22Rv1 (cell line): ENCODE measurements around the gene SFRP2.

Source experiments
- H3K27ac ChIP-seq: fragments of 450-650 bp; 2 replicates; pipeline ENCODE4 v1.5.1; 2017
- CTCF ChIP-seq: fragments of 450-650 bp; IDR thresholded peaks from 2 replicates; pipeline ENCODE4 v1.5.1; 2017; ENCODE audit warnings: mild to moderate bottlenecking
- ZFX ChIP-seq: fragments of 450-650 bp; IDR thresholded peaks from 2 replicates; pipeline ENCODE4 v1.6.1; 2017; ENCODE audit warnings: antibody characterized with exemption, borderline replicate concordance

SFRP2 gene

DNA sequence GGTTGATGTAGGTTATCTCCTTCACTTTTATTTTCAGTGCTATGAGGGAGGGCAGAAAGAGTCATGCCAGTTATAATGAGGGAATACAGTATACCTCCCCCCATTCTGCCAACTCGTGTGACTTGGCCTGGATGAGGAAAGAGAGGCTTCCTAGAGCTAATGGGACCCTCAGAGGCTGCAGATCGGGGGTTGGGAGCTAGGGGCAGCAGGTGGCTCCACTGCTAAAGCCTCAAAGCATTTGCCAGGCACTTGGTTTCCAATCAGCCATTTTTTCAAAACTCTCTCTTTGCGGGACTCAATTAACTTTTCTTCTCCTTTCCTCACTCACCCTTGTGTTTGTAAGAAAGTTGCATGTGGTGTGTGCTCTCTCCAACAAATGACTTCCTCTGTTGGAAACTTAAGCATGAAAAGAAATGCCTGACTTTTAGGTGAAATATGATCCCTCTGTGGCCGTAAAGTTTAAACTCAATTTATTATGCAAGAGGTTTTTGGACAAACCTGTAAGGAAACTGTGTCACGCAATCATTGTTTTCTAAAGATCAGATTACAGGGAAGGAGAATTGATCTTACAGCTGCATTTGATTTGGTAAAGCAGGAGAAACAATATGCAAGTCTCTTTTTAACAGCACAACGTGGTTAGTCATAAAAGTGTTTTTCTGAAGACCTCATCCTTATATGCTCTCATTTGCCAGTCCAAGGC is 7.0 kb downstream of the SFRP2 start:
- H3K27ac ChIP-seq = no peak overlapping the region
- TF ChIP-seq CTCF = no peak
- no peak for TF ChIP-seq ZFX

GRCh38 chr4:153781280-153781679 is 7.6 kb downstream of the SFRP2 start:
- TF ChIP-seq CTCF (no peak), ZFX (no peak)
- H3K27ac ChIP-seq = no peak overlapping the region

DNA sequence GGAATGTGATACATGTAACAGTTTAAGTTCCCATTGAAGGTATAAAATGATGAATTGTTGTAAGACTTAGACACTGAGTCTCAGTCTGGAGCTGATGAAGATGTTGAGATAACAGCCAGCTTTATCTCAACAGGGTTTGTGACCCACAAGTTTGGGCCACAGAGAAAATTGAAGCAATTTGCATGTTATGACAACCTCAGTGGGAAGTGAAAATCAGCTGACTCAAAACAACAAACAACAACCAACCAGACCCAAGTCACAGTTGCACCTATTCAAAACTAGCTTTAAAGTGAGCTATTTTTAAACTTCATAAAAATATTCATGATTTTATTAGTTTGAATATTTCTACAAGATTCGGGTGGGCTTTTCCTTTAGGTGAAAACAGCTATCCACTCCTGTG is 8.0 kb downstream of the SFRP2 start:
- no peak overlapping the region for H3K27ac ChIP-seq
- TF ChIP-seq CTCF (no peak), ZFX (no peak)

GRCh38 chr4:153780221-153780620 is 8.7 kb downstream of the SFRP2 start:
- H3K27ac ChIP-seq = no peak overlapping the region
- no peak for TF ChIP-seq ZFX
- no peak for TF ChIP-seq CTCF

- TF ChIP-seq CTCF (no peak), ZFX (no peak)
- no peak overlapping the region for H3K27ac ChIP-seq
Observed at GRCh38 chr4:153778383-153778782, 10.5 kb downstream of the SFRP2 start.

GRCh38 chr4:153777421-153777820 is 11.5 kb downstream of the SFRP2 start:
- TF ChIP-seq ZFX (no peak), CTCF (no peak)

GRCh38 chr4:153776601-153777000 is 12.3 kb downstream of the SFRP2 start:
- TF ChIP-seq CTCF = no peak
- TF ChIP-seq ZFX = no peak

More at GRCh38 chr4:153777421-153777820, 11.5 kb downstream of the SFRP2 start:
- no peak overlapping the region for H3K27ac ChIP-seq

More at GRCh38 chr4:153776601-153777000, 12.3 kb downstream of the SFRP2 start:
- H3K27ac ChIP-seq = no peak overlapping the region
